NT2/D1 (cell line): ENCODE measurements around the gene PRKACB.

Experiments
- SUZ12 ChIP-seq: IDR thresholded peaks from 2 replicates; pipeline ENCODE4 v1.6.1; 2011; ENCODE audit not compliant: insufficient read length, insufficient read depth; ENCODE audit errors: extremely low read depth
- YY1 ChIP-seq: IDR thresholded peaks from 2 replicates; pipeline ENCODE4 v1.6.1; 2011; ENCODE audit not compliant: insufficient read length, insufficient read depth
- ZNF274 ChIP-seq: IDR thresholded peaks from 2 replicates; pipeline ENCODE4 v1.6.1; 2011; ENCODE audit warnings: mild to moderate bottlenecking, low read depth, low read length

DNA sequence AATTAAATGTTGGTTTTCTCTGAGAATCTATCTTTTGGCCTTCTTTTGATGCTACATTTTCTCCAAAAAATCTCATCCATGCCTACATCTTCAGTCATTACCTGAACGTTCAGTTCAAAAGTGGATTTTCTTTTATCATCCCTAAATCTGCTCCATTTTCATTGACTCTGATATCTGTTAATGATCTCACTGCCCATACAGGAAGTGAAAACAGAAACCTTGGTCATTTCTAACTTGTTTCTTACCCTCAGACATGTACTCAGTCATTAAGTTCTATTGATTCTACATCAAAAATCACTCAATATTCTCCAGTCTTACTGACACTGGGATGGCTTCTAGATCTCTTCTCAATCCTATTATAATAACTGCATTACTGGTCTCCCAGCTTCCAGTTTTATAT lies 22.7 kb downstream of the PRKACB start:
- no peak for TF ChIP-seq SUZ12
- TF ChIP-seq YY1: no peak
- TF ChIP-seq ZNF274: no peak
